Measurements from ENCODE around the gene MTERF4.

The MTERF4 gene

GRCh38 chr2:241064008-241064801 lies 37.9 kb downstream of the MTERF4 start:
- H3K27me3 ChIP-seq (ENCODE audit: insufficient read depth, low read depth), result peaks cover 9% of the 10 kb centered on the region; the same call in 1 of the 2 replicates
- H3K27ac ChIP-seq, result no peak overlapping the region
- no peaks in the 10 kb centered on the region for H3K36me3 ChIP-seq (ENCODE audit: insufficient read depth)
- H2AFZ ChIP-seq (ENCODE audit: low read depth), result no peak overlapping the region; the same call in 1 of the 2 replicates
- H3K79me2 ChIP-seq (ENCODE audit: insufficient read depth, low read depth), result no peaks in the 10 kb centered on the region
- no peak overlapping the region for H3K4me3 ChIP-seq (IDR thresholded peaks at IDR 0.05; ENCODE audit: insufficient read depth, low read depth, low read length)
- H3K4me2 ChIP-seq, result no peak overlapping the region
- no peaks in the 10 kb centered on the region for H4K20me1 ChIP-seq (ENCODE audit: insufficient read depth)
- H3K9ac ChIP-seq, result no peak overlapping the region
- no peaks in the 10 kb centered on the region for H3K4me1 ChIP-seq (ENCODE audit: low read depth, poor library complexity, severe bottlenecking)
- no peak for TF ChIP-seq CTCF (conservative IDR thresholded peaks at IDR 0.05; ENCODE audit: low read depth, low read length)

GRCh38 chr2:241063587-241063986 lies 38.5 kb downstream of the MTERF4 start:
- peaks cover 9% of the 10 kb centered on the region; the same call in 1 of the 2 replicates for H3K27me3 ChIP-seq (ENCODE audit: insufficient read depth, low read depth)
- H3K9ac ChIP-seq, result no peak overlapping the region
- H3K4me2 ChIP-seq, result no peak overlapping the region
- H3K79me2 ChIP-seq (ENCODE audit: insufficient read depth, low read depth), result no peaks in the 10 kb centered on the region
- H3K4me3 ChIP-seq (IDR thresholded peaks at IDR 0.05; ENCODE audit: insufficient read depth, low read depth, low read length), result no peak overlapping the region
- H3K27ac ChIP-seq, result no peak overlapping the region
- H3K36me3 ChIP-seq (ENCODE audit: insufficient read depth), result no peaks in the 10 kb centered on the region
- H2AFZ ChIP-seq (ENCODE audit: low read depth), result no peak overlapping the region
- no peaks in the 10 kb centered on the region for H3K4me1 ChIP-seq (ENCODE audit: low read depth, poor library complexity, severe bottlenecking)
- no peaks in the 10 kb centered on the region for H4K20me1 ChIP-seq (ENCODE audit: insufficient read depth)
- TF ChIP-seq CTCF (conservative IDR thresholded peaks at IDR 0.05; ENCODE audit: low read depth, low read length), result no peak

GRCh38 chr2:241063093-241063551 lies 39.0 kb downstream of the MTERF4 start:
- no peaks in the 10 kb centered on the region for H3K79me2 ChIP-seq (ENCODE audit: insufficient read depth, low read depth)
- H4K20me1 ChIP-seq (ENCODE audit: insufficient read depth), result no peaks in the 10 kb centered on the region
- H3K9ac ChIP-seq, result no peak overlapping the region
- no peak overlapping the region for H2AFZ ChIP-seq (ENCODE audit: low read depth)
- no peak overlapping the region for H3K4me2 ChIP-seq
- no peak for TF ChIP-seq CTCF (conservative IDR thresholded peaks at IDR 0.05; ENCODE audit: low read depth, low read length)
- no peaks in the 10 kb centered on the region for H3K36me3 ChIP-seq (ENCODE audit: insufficient read depth)
- H3K4me1 ChIP-seq (ENCODE audit: low read depth, poor library complexity, severe bottlenecking), result no peaks in the 10 kb centered on the region
- H3K27ac ChIP-seq, result no peak overlapping the region
- peaks cover 9% of the 10 kb centered on the region; the same call in 1 of the 2 replicates for H3K27me3 ChIP-seq (ENCODE audit: insufficient read depth, low read depth)
- no peak overlapping the region for H3K4me3 ChIP-seq (IDR thresholded peaks at IDR 0.05; ENCODE audit: insufficient read depth, low read depth, low read length)

GRCh38 chr2:241062389-241063092 lies 39.5 kb downstream of the MTERF4 start:
- Histone ChIP-seq H3K9ac (no peak overlapping the region), H3K4me1 (ENCODE audit: low read depth, poor library complexity, severe bottlenecking) (no peaks in the 10 kb centered on the region), H3K4me3 (IDR thresholded peaks at IDR 0.05; ENCODE audit: insufficient read depth, low read depth, low read length) (no peak overlapping the region), H3K79me2 (ENCODE audit: insufficient read depth, low read depth) (no peaks in the 10 kb centered on the region), H3K4me2 (no peak overlapping the region), H2AFZ (ENCODE audit: low read depth) (no peak overlapping the region), H4K20me1 (ENCODE audit: insufficient read depth) (no peaks in the 10 kb centered on the region), H3K36me3 (ENCODE audit: insufficient read depth) (no peaks in the 10 kb centered on the region), H3K27ac (no peak overlapping the region), H3K27me3 (ENCODE audit: insufficient read depth, low read depth) (peaks cover 7% of the 10 kb centered on the region; the same call in 1 of the 2 replicates)
- TF ChIP-seq CTCF (conservative IDR thresholded peaks at IDR 0.05; ENCODE audit: low read depth, low read length), result no peak

Data from KMS-11 (cell line).